Measurements from ENCODE around the gene MFSD2B.

MFSD2B gene

GRCh38 chr2:24051833-24052232 is 41.9 kb downstream of the MFSD2B start:
- no peak for DNase-seq (ENCODE audit: low spot score)

GRCh38 chr2:24052951-24053350 is 43.1 kb downstream of the MFSD2B start:
- DNase-seq (ENCODE audit: low spot score), result no peak

GRCh38 chr2:24054366-24055010 is 44.6 kb downstream of the MFSD2B start:
- no peak for DNase-seq (ENCODE audit: low spot score)

- DNase-seq (ENCODE audit: low spot score), result no peak
Measured at GRCh38 chr2:24055750-24056149, 45.9 kb downstream of the MFSD2B start.

- DNase-seq (ENCODE audit: low spot score), result no peak
Measured at GRCh38 chr2:24058564-24059271, 48.8 kb downstream of the MFSD2B start.

- DNase-seq (ENCODE audit: low spot score), result no peak
Measured at GRCh38 chr2:24065341-24065740, 55.5 kb downstream of the MFSD2B start.

- DNase-seq (ENCODE audit: low spot score), result no peak
Measured at GRCh38 chr2:24072259-24072658, 62.4 kb downstream of the MFSD2B start.

GRCh38 chr2:24073816-24074215 is 63.9 kb downstream of the MFSD2B start:
- no peak for DNase-seq (ENCODE audit: low spot score)

GRCh38 chr2:24075259-24075658 is 65.4 kb downstream of the MFSD2B start:
- no peak for DNase-seq (ENCODE audit: low spot score)

Data from hepatic stellate cell (primary cell).